Mesenchymal stem cell (in vitro differentiated cells and primary cell): ENCODE data around the gene ANO10.
"Not testable (repeated sequence)": the region's sequence is repeated elsewhere in the genome, so short reads cannot be mapped to it uniquely, and the experiment has no call there.

Source experiments
- DNase-seq: peaks from one replicate; pipeline ENCODE4 v3.0.0-alpha.2; 2013
- H2AFZ ChIP-seq: one replicate; pipeline ENCODE4 v1.6.1; 2013; ENCODE audit warnings: low read depth, mild to moderate bottlenecking, control low read depth, inconsistent platforms, low read length, moderate library complexity
- H2AK5ac ChIP-seq: 2 replicates; pipeline ENCODE4 v1.6.1; 2013; ENCODE audit warnings: low read length, moderate library complexity, mild to moderate bottlenecking, inconsistent platforms; ENCODE audit not compliant: severe bottlenecking
- H2BK120ac ChIP-seq: one replicate; pipeline ENCODE4 v1.6.1; 2013; ENCODE audit warnings: low read depth, mild to moderate bottlenecking, inconsistent platforms, low read length, moderate library complexity
- H2BK12ac ChIP-seq, 2 experiments: one replicate each; pipeline ENCODE4 v1.6.1; 2013; ENCODE audit warnings: inconsistent platforms in 2 of 2, low read length in 2 of 2, mild to moderate bottlenecking in 2 of 2, moderate library complexity in 2 of 2, control low read depth in 1 of 2
- H2BK15ac ChIP-seq: one replicate; pipeline ENCODE4 v1.6.1; 2013; ENCODE audit warnings: mild to moderate bottlenecking, low read depth, inconsistent platforms; ENCODE audit not compliant: poor library complexity, severe bottlenecking
- H2BK5ac ChIP-seq: 2 replicates; pipeline ENCODE4 v1.6.1; 2013; ENCODE audit warnings: low read depth, mild to moderate bottlenecking, low read length, control low read depth, inconsistent platforms; ENCODE audit not compliant: poor library complexity, severe bottlenecking
- H3K14ac ChIP-seq, 2 experiments: one replicate each; pipeline ENCODE4 v1.6.1; 2013; ENCODE audit warnings: inconsistent platforms in 2 of 2, low read length in 2 of 2, control low read depth in 1 of 2, mild to moderate bottlenecking in 1 of 2, moderate library complexity in 1 of 2
- H3K18ac ChIP-seq, 2 experiments: one replicate each; pipeline ENCODE4 v1.6.1; 2013; ENCODE audit warnings: inconsistent platforms in 2 of 2, low read length in 2 of 2, control low read depth in 1 of 2, low read depth in 1 of 2, mild to moderate bottlenecking in 1 of 2
- H3K23ac ChIP-seq, 2 experiments: one replicate each; pipeline ENCODE4 v1.6.1; 2013; ENCODE audit warnings: inconsistent platforms in 2 of 2, low read length in 2 of 2, mild to moderate bottlenecking in 2 of 2, moderate library complexity in 2 of 2, control low read depth in 1 of 2
- H3K27ac ChIP-seq: 2 replicates; pipeline ENCODE4 v1.5.1; 2013; ENCODE audit warnings: mild to moderate bottlenecking, moderate library complexity, low read length, control low read depth, inconsistent platforms; ENCODE audit not compliant: poor library complexity, severe bottlenecking
- H3K27me3 ChIP-seq, 2 experiments: 2 replicates each; pipeline versions ENCODE4 v1.6.1 to v1.7.0; 2013; ENCODE audit warnings: low read length in 2 of 2, mild to moderate bottlenecking in 2 of 2, moderate library complexity in 2 of 2, control low read depth in 1 of 2, inconsistent platforms in 1 of 2; ENCODE audit not compliant: control insufficient read depth in 1 of 2, insufficient read depth in 1 of 2
- H3K36me3 ChIP-seq, 2 experiments: 2 replicates each; pipeline versions ENCODE4 v1.6.1 to v1.7.0; 2013; ENCODE audit warnings: low read length in 2 of 2, control low read depth in 1 of 2, inconsistent platforms in 1 of 2, low read depth in 1 of 2, mild to moderate bottlenecking in 1 of 2; ENCODE audit not compliant: insufficient read depth in 2 of 2, control insufficient read depth in 1 of 2
- H3K4ac ChIP-seq, 2 experiments: one replicate each; pipeline ENCODE4 v1.6.1; 2013; ENCODE audit warnings: inconsistent platforms in 2 of 2, low read length in 2 of 2, mild to moderate bottlenecking in 2 of 2, moderate library complexity in 2 of 2, control low read depth in 1 of 2, low read depth in 1 of 2
- H3K4me1 ChIP-seq: 2 replicates; pipeline ENCODE4 v1.6.1; 2013; ENCODE audit warnings: low read depth, low read length, control low read depth; ENCODE audit not compliant: control insufficient read depth, insufficient read depth
- H3K4me2 ChIP-seq: 2 replicates; pipeline ENCODE4 v1.6.1; 2013; ENCODE audit warnings: low read length, mild to moderate bottlenecking, inconsistent platforms; ENCODE audit not compliant: poor library complexity, severe bottlenecking
- H3K4me3 ChIP-seq, 2 experiments: 2 replicates each; pipeline versions ENCODE4 v1.5.1 to v1.7.0; 2013; ENCODE audit warnings: low read length in 2 of 2, mild to moderate bottlenecking in 2 of 2, control low read depth in 1 of 2, low read depth in 1 of 2; ENCODE audit not compliant: insufficient read depth in 1 of 2
- H3K79me1 ChIP-seq: replicated peaks from 2 replicates; pipeline ENCODE4 v1.6.1; 2013; ENCODE audit warnings: mild to moderate bottlenecking, control low read depth, low read length, inconsistent platforms; ENCODE audit not compliant: poor library complexity, severe bottlenecking
- H3K9ac ChIP-seq: 2 replicates; pipeline ENCODE4 v1.7.0; 2013; ENCODE audit warnings: mild to moderate bottlenecking, low read length, moderate library complexity
- H3K9me3 ChIP-seq: 2 replicates; pipeline ENCODE4 v1.7.0; 2013; ENCODE audit warnings: mild to moderate bottlenecking, low read length; ENCODE audit not compliant: control insufficient read depth
- H4K8ac ChIP-seq: one replicate; pipeline ENCODE4 v1.6.1; 2013; ENCODE audit warnings: inconsistent platforms, mild to moderate bottlenecking, low read length, moderate library complexity
- H4K91ac ChIP-seq: one replicate; pipeline ENCODE4 v1.6.1; 2013; ENCODE audit warnings: mild to moderate bottlenecking, low read length, inconsistent platforms
- WGBS: methylation state at CpG from one replicate; pipeline ENCODE4 v1.1.7; 2013; ENCODE audit warnings: mixed read lengths; 5-methylcytosine and 5-hydroxymethylcytosine counted together

Gene ANO10

GRCh38 chr3:43565661-43566341 lies 56.0 kb downstream of the ANO10 start:
- not testable (repeated sequence) for H3K4me1 ChIP-seq, H2BK12ac ChIP-seq, H2BK120ac ChIP-seq, H4K8ac ChIP-seq, H2AFZ ChIP-seq, H3K27me3 ChIP-seq, H3K9ac ChIP-seq, H2BK5ac ChIP-seq, H3K4me3 ChIP-seq, H3K18ac ChIP-seq, H4K91ac ChIP-seq, DNase-seq, H2BK15ac ChIP-seq, H3K14ac ChIP-seq, H3K79me1 ChIP-seq, H3K9me3 ChIP-seq, H2AK5ac ChIP-seq, H3K27ac ChIP-seq, H3K23ac ChIP-seq, H3K4ac ChIP-seq, H3K4me2 ChIP-seq, H3K36me3 ChIP-seq
- 87% methylated on average over 13 of the region's 30 CpGs for WGBS

- H3K4me3 ChIP-seq: no peak overlapping the region
- no peak overlapping the region for H3K4ac ChIP-seq
- no peak overlapping the region for H4K91ac ChIP-seq
- no peak overlapping the region for H2AK5ac ChIP-seq
- no peak overlapping the region for H2BK12ac ChIP-seq
- no peak overlapping the region for H4K8ac ChIP-seq
- no peak overlapping the region for H3K23ac ChIP-seq
- no peak overlapping the region for H2BK15ac ChIP-seq
- H3K79me1 ChIP-seq: peaks cover 12% of the 10 kb centered on the region
- no peaks in the 10 kb centered on the region for H3K9me3 ChIP-seq
- no peak for DNase-seq
- no peak overlapping the region for H2AFZ ChIP-seq
- H3K4me2 ChIP-seq: no peak overlapping the region
- no peak overlapping the region for H3K9ac ChIP-seq
- no peaks in the 10 kb centered on the region for H3K4me1 ChIP-seq
- H3K27ac ChIP-seq: no peak overlapping the region
- H3K14ac ChIP-seq: no peak overlapping the region
- no peak overlapping the region for H2BK5ac ChIP-seq
- H2BK120ac ChIP-seq: no peak overlapping the region
- no peak overlapping the region for H3K18ac ChIP-seq
- H3K36me3 ChIP-seq: peaks cover 3 to 18% of the 10 kb centered on the region in 2 experiments
- H3K27me3 ChIP-seq: no peaks in the 10 kb centered on the region
These were observed 61.9 kb downstream of the ANO10 start for GRCh38 chr3:43559961-43560360.

- Histone ChIP-seq H2AK5ac (no peak overlapping the region), H3K27me3 (no peaks in the 10 kb centered on the region), H3K4me3 (no peak overlapping the region), H3K79me1 (peaks cover 11% of the 10 kb centered on the region), H3K9ac (no peak overlapping the region), H2BK5ac (no peak overlapping the region), H3K9me3 (no peaks in the 10 kb centered on the region), H3K4me1 (no peaks in the 10 kb centered on the region), H4K8ac (no peak overlapping the region), H2BK12ac (no peak overlapping the region), H3K14ac (no peak overlapping the region), H3K27ac (no peak overlapping the region), H2BK120ac (no peak overlapping the region), H3K23ac (no peak overlapping the region), H3K4me2 (no peak overlapping the region), H3K4ac (no peak overlapping the region), H2BK15ac (no peak overlapping the region), H2AFZ (no peak overlapping the region), H4K91ac (no peak overlapping the region), H3K36me3 (peaks cover 3 to 23% of the 10 kb centered on the region in 2 experiments), H3K18ac (no peak overlapping the region)
- 96% methylated on average over 1 of the region's 1 CpG for WGBS
- no peak for DNase-seq
These were observed 63.6 kb downstream of the ANO10 start for GRCh38 chr3:43558171-43558570.

- H2BK5ac ChIP-seq: no peak overlapping the region
- H2BK12ac ChIP-seq: no peak overlapping the region
- H3K79me1 ChIP-seq: no peaks in the 10 kb centered on the region
- no peak overlapping the region for H4K91ac ChIP-seq
- H3K27me3 ChIP-seq: no peaks in the 10 kb centered on the region
- H3K23ac ChIP-seq: no peak overlapping the region
- no peak overlapping the region for H4K8ac ChIP-seq
- no peak overlapping the region for H3K9ac ChIP-seq
- H3K36me3 ChIP-seq: peaks cover 2 to 22% of the 10 kb centered on the region in 2 experiments
- H3K27ac ChIP-seq: no peak overlapping the region
- no peak overlapping the region for H3K14ac ChIP-seq
- no peaks in the 10 kb centered on the region for H3K9me3 ChIP-seq
- 84% methylated on average over 2 of the region's 4 CpGs for WGBS
- no peak overlapping the region for H3K4ac ChIP-seq
- no peak overlapping the region for H2BK15ac ChIP-seq
- DNase-seq: no peak
- no peaks in the 10 kb centered on the region for H3K4me1 ChIP-seq
- no peak overlapping the region for H3K18ac ChIP-seq
- H2AFZ ChIP-seq: no peak overlapping the region
- no peak overlapping the region for H3K4me2 ChIP-seq
- H2BK120ac ChIP-seq: no peak overlapping the region
- H3K4me3 ChIP-seq: no peak overlapping the region
- no peak overlapping the region for H2AK5ac ChIP-seq
These were observed 72.1 kb downstream of the ANO10 start for GRCh38 chr3:43549626-43550290.
